NCI-H748 (cell line): ENCODE data around the gene NADK.
A peak's percentile ranks its signal among the peaks of the same experiment; 100 is the strongest.

Experiments
- DNase-seq: peaks from one replicate; lab custom pipeline; 2025; ENCODE audit not compliant: unreplicated experiment; lab: John Stamatoyannopoulos, UW

Gene NADK

GRCh38 chr1:1786836-1787605 is 8.8 kb upstream of the NADK start:
- no peak for DNase-seq

DNA sequence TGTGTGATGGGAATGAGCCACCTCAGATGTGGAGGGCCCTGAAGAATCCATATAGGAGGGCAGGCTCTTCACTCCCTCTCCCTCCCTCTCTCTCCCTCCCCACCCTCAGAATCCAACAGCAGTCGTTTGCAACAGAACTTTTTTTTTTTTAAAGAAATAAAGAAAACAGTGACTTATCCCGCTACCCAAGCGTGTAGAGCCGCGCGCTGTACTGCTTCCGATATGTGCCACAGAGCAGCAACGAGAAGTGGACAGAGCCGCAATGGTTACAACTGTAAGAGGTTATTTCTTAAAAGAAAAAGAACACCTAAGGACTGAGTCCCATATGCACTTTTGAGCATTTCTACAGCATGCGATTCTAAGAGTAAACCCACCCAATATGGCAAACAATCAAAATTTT is 7.4 kb upstream of the NADK start:
- DNase-seq, result no peak

DNA sequence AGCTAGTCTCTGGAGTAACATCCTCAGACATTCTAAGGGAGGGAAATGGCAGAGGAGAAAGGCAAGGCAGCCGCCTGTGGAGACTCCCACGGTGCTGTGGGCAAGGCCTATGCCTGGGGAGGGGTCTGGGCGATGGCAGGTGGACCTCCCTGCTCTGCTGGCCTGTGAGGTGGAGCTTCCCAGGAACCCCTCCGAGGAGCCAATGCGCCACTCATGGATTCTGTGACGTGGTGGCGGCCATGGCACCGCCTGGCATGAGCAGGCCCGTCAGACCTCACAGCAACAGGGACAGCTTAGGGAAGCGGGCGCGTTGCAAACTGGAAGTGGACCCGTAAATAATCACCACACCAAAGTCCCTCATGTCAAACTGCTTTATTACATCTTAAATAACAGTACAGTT is 6.7 kb upstream of the NADK start:
- no peak for DNase-seq

DNA sequence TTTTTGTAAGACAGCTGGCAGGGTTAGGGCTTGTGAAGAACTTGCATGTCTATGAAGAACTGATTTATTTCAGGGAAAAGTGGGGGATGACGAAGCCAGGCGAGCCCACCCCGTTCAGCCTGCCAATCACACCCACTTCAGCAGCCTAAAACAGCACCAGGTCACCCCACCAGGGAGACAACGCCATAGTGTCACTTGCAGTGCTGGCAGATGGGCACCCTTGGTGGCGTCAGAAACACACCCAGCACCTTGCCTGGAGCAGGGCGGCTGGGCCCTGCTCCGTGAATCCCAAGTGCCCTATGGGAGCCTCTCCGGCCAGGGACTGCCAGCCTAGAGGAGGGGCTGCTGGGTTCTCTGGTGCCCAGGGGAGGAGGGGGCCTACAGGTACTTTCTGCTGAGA is 5.0 kb upstream of the NADK start:
- DNase-seq, result no peak

- DNase-seq, result peak; percentile 56
Measured at GRCh38 chr1:1782399-1783221, 4.3 kb upstream of the NADK start.

DNA sequence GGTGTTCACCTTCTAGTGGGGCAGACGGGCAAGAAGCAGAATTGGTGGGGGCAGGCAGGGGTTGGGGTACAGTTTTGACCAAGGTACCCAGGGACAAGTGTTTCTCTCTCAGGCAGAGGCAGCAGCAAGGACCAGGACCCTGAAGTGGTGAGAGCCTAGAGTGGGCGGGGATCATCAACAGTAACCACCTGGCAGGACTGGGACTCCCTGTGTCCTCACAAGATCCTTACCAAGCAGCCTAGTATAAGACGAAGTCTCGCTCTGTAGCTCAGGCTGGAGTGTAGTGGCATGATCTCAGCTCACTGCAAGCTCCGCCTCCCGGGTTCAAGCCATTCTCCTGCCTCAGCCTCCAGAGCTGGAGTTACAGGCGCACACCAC is 3.2 kb upstream of the NADK start:
- no peak for DNase-seq

GRCh38 chr1:1780598-1781525 is 2.6 kb upstream of the NADK start:
- no peak for DNase-seq

- peak; percentile 15 for DNase-seq
Measured at GRCh38 chr1:1779691-1780597, 1.7 kb upstream of the NADK start.

GRCh38 chr1:1779320-1779675 is 1.0 kb upstream of the NADK start:
- DNase-seq, result peak; percentile 22

DNA sequence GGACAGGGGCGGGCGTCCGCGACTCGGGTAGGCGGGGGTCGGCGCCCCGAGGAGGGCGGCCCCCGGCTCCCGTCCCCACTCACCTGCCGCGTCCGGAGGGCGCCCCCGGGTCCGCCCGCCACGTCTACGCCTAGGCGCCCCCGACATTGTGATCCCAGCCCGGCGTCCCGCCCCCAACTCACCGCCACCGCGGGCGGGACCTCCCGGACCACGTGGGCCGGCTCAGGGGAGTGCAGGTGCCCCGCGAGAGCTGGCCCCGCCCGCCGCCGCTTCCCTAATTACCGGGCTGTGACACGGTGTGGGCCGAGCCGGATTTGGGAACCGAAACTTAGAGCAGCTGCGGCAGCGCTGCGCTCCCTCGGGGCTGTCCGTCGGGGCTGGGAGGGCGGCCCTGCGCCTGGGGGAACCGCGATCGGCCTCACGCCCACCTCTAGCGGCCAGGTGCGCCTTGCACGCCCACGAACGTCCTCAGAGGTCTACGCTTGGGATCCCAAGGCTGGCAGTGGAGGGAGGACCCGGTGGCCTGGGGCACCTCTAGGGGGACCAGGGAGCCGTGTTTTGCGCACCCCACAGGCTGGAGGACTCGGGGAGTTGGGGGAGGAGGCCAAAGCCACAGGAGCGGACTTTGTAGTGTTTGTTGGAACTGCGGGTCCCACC is 521 bp upstream of the NADK start:
- DNase-seq, result peak; percentile 62

DNA sequence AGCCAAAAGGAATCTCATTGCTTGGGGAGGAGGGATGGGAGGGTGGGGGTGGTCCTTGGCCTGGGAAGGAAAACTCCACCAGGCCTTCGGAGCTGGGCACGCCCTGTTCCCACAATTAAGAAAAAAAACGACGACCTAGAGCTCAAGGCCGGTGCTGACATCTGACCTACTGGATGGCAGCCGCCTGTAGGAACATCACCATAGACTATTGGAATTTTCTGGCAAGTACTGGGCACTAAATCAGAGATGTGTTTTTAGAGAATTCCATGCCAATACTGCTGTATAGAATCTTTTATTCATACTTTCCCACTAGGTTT is 729 bp downstream of the NADK start:
- DNase-seq, result peak; percentile 5

DNA sequence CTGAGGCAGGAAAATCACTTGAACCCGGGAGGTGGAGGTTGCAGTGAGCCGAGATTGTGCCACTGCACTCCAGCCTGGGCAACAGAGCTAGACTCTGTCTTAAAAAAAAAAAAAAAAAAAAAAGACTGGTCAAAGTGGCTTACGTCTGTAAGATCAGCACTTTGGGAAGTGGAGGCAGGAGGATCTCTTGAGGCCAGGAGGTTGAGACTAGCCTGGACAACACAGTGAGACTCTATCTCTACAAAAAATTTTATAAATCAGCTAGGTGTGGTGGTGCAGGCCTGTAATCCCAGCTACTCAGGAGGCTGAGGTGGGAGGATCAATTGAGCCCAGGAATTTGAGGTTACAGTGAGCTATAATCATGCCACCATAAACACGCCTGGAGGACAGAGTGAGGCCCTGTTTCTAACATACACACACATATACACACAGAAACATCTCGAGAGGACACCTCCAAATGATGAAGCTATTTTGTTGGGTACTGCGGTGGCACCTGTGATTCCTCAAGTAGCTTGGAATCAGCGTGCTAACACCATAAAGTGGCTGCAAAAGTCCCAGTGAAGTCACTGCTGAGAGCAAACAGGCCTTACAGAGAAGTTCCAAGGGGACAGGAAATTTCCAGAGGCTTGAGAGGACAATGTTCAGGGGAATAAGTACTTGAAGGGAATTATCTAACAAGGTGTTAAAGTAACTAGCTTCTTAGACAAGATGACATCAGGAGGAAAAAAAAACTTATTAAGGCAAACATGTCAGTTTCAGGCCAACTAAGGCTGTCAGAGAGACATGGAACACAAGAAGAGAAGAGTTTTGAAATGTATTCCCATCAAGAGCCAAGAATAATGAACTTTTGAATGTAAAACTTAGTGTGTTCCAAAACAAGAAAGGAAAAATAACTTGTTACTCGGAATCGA is 1.3 kb downstream of the NADK start:
- no peak for DNase-seq

GRCh38 chr1:1775327-1776226 is 2.7 kb downstream of the NADK start:
- peak; percentile 6 for DNase-seq

GRCh38 chr1:1773874-1774273 is 4.4 kb downstream of the NADK start:
- DNase-seq, result no peak

- no peak for DNase-seq
Measured at GRCh38 chr1:1771096-1771495, 7.2 kb downstream of the NADK start.

GRCh38 chr1:1770102-1770501 is 8.2 kb downstream of the NADK start:
- no peak for DNase-seq

DNA sequence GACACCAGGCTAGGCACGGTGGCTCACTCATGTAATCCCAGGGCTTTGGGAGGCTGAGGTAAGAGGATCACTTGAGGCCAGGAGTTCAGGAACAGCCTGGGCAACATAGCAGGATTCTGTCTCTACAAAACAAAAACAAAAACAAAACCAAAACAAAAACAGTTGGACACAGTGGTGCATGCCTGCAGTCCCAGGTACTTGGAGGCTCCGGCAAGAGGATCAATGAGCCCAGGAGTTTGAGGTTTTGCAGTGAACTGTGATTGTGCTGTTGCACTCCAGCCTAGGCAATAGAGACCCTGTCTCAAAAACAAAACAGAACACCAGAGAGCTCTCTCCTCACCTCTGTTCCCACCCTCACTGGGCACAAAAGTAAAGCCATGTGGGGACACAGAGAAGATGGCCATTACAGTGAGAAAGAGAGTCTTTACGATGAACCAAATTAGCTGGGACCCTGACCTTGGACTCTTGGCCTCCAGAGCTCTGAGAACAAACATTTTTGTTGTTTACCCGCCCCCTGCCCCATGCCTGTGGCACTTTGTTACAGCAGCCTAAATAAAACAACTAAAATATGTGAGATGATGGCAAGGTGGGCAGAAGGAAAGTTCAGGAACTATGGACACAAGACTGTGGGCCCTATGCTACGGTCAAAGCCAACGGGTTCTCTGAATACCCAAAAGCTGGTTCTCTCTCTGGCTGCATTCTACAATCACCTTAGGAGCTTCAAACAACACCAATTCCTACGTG is 9.8 kb downstream of the NADK start:
- DNase-seq, result no peak
